Body of pancreas (tissue), 4 donors: ENCODE data around the gene NTN3. TPM values are rescaled to one million over a fixed set of nuclear protein-coding genes. Genes with fewer than 3 reads are reported as not detected.

ENCODE experiments used
- ATAC-seq: fragments of 150-250 bp; one replicate; pipeline ENCODE4 v1.9.1; 2016
- DNase-seq, 4 donors: peaks; one replicate each; pipeline ENCODE4 v3.0.0-alpha.2; 2019
- H3K27ac ChIP-seq, 4 donors: fragments of 200-600 bp; sonication (generic); 1 replicate in 3 of 4; 2 replicates in 1 of 4; pipeline versions ENCODE4 v1.5.1 to v1.6.1; 2016 to 2019; ENCODE audit warnings: mild to moderate bottlenecking in 1 of 4, mixed read lengths in 1 of 4, moderate library complexity in 1 of 4
- H3K27me3 ChIP-seq, 2 donors: fragments of 200-600 bp; sonication (generic); one replicate each; pipeline ENCODE4 v1.6.0; 2016; ENCODE audit warnings: mild to moderate bottlenecking in 1 of 2
- H3K36me3 ChIP-seq, 2 donors: fragments of 200-600 bp; sonication (generic); replicated peaks in 1 of 2; 2 replicates each; pipeline ENCODE4 v1.5.1; 2016; ENCODE audit warnings: low read depth in 2 of 2; ENCODE audit not compliant: insufficient read depth in 1 of 2
- H3K4me1 ChIP-seq: fragments of 200-600 bp; sonication (generic); one replicate; pipeline ENCODE4 v1.6.0; 2016
- H3K4me3 ChIP-seq, 2 donors: fragments of 200-600 bp; sonication (generic); 1 replicate in 1 of 2; 2 replicates in 1 of 2; pipeline ENCODE4 v1.5.1; 2016 to 2019
- H3K9me3 ChIP-seq, 3 donors: fragments of 200-600 bp; sonication (generic); 1 replicate in 2 of 3; 2 replicates in 1 of 3; pipeline ENCODE4 v1.5.1; 2016
- CTCF ChIP-seq, 7 experiments: fragments of 450-650 bp in 4 of 7; fragments of 200-600 bp in 3 of 7; sonication (generic) in 3 of 7; IDR thresholded peaks; one replicate each; pipeline ENCODE4 v1.5.1; 2016 to 2019; ENCODE audit warnings: antibody characterized with exemption in 7 of 7
- POLR2A ChIP-seq, 3 donors: fragments of 450-650 bp; IDR thresholded peaks; one replicate each; pipeline ENCODE4 v1.6.1; 2016; ENCODE audit warnings: antibody characterized with exemption in 3 of 3, mild to moderate bottlenecking in 2 of 3
- WGBS, 2 donors: methylation state at CpG; one replicate each; pipeline ENCODE4 v1.1.5; 2017; 5-methylcytosine and 5-hydroxymethylcytosine counted together
- intact Hi-C: fragments of 100-400 bp; cut with DNase I; formaldehyde crosslinking; loops from one replicate; pipeline ENCODE4 v1.15.1; 2023
- total RNA-seq, 2 donors: library from RNA; depleted of rRNA; stranded (reverse); fragments of >200 nt; gene quantifications; one replicate each; pipeline ENCODE4 v1.1.0, GENCODE V29; 2016

NTN3 gene
- total RNA-seq, 2 donors from 2014 or later, result not detected

DNA sequence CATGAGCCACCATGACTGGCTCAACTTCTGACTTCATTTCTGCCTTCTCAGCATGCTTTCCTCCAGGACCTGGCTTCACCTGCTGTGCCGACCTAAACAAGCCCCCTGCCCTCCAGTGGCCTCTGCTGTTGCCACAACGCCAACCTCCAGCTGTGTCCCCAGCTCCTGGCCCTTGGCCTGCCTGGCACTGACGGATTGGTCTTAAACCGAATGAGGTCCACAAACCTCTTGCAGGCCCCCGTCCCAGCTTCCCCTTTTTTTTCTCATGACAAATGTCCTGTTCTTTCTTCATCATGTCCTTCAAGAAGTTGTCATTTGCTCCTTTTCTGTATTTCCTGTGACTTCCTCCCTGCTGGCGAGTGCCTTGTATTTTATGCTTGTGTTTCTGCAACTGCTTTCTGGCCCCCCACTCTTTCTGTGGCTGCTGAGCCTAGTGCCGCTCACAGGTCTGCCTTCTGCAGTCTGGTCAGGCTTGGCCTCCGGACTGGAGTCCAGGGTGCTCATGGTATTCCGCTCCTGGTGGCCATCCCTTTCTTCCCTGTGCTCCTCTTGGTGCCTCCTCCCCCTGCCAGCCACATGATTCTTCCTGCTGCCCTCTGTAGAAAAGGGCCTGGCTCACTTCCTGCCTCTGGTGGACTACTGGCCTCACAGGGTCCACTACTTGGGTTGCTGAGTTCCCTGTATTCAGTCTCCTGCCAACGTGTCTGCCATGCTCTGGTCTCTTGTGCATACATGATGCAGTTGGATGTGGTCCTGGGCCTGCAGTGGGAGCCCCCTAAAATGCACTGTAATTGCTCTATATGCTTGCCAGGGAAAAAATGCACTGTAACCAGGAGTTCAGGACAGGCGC lies 45.5 kb downstream of the NTN3 start:
- 40 to 56% methylated on average over 10 to 11 of the region's 11 CpGs for WGBS, 2 donors
- no peak overlapping the region for H3K4me3 ChIP-seq

DNA sequence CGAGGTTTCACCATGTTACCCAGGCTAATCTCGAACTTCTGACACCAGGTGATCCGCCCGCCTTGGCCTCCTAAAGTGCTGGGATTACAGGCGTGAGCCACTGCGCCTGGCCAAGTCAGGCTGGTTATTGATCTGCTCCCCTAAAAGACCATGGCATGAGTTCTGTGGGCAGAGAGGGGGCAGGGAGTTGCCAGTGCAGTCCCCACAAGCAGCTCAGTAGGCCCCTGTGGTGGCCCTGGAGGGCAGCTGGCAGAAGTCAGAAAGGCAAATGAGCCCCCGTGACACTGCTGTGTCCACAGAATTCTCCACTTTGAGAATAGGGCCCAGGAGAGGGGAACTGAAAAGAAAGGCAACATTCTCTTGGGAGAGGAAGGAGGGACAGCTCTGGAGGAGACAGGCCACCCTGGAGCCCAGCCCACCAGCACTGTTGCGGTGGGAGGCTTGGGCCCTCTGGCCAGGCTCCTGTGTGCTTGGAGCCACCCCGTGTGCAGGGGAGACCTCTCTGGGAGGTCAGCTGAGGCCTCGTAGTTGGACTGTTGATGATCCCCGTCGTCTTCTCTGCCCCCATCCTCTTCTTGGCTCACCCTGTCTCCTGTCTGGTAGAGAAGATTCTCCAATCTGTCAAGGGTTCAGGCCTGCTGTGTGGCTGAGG lies 47.0 kb downstream of the NTN3 start:
- DNase-seq, result peak in 1 of 4 donors; percentile 9
- 59 to 60% methylated on average over 11 to 12 of the region's 12 CpGs for WGBS, 2 donors
- no peak for ATAC-seq
- Histone ChIP-seq H3K4me1 (peaks cover 65% of the 10 kb centered on the region), H3K27ac (peak overlapping the region in 3 of 4 donors; percentile 16 to 97 (median 66)), H3K9me3 (no peaks in the 10 kb centered on the region), H3K36me3 (no peaks in the 10 kb centered on the region), H3K4me3 (no peak overlapping the region), H3K27me3 (no peaks in the 10 kb centered on the region)
- TF ChIP-seq POLR2A (IDR thresholded peaks at IDR 0.05) (no peak), CTCF (IDR thresholded peaks at IDR 0.05) (no peak)
- intact Hi-C loops, result no loop called here

More for the DNA sequence above, 45.5 kb downstream of the NTN3 start:
- no peaks in the 10 kb centered on the region for H3K36me3 ChIP-seq
- peak overlapping the region in 3 of 4 donors; percentile 96 to 99 (median 97) for H3K27ac ChIP-seq
- no peaks in the 10 kb centered on the region for H3K27me3 ChIP-seq
- H3K4me1 ChIP-seq, result peaks cover 77% of the 10 kb centered on the region
- TF ChIP-seq POLR2A (IDR thresholded peaks at IDR 0.05), result peak in 1 of 3 donors; percentile 36
- TF ChIP-seq CTCF (IDR thresholded peaks at IDR 0.05), result no peak
- H3K9me3 ChIP-seq, result no peaks in the 10 kb centered on the region
- DNase-seq (peak in 3 of 4 donors; percentile 15 to 53 (median 28)), ATAC-seq (no peak)
- intact Hi-C loops, result no loop called here

- Histone ChIP-seq H3K9me3 (no peaks in the 10 kb centered on the region), H3K4me1 (peaks cover 61% of the 10 kb centered on the region), H3K27me3 (no peaks in the 10 kb centered on the region), H3K4me3 (no peak overlapping the region), H3K27ac (peak overlapping the region in 3 of 4 donors; percentile 53 to 97 (median 66)), H3K36me3 (peaks cover 0 to under 1% of the 10 kb centered on the region in 2 donors)
- 73 to 88% methylated on average over 28 to 30 of the region's 39 CpGs for WGBS, 2 donors
- DNase-seq (peak in 2 of 4 donors; percentile 40 to 42), ATAC-seq (no peak)
- TF ChIP-seq POLR2A (IDR thresholded peaks at IDR 0.05) (no peak), CTCF (IDR thresholded peaks at IDR 0.05) (no peak)
- intact Hi-C loops, result no loop called here
These were observed 48.0 kb downstream of the NTN3 start for GRCh38 chr16:2518823-2519710.

GRCh38 chr16:2519711-2520080 lies 48.6 kb downstream of the NTN3 start:
- H3K27me3 ChIP-seq, result no peaks in the 10 kb centered on the region
- TF ChIP-seq CTCF (IDR thresholded peaks at IDR 0.05), result no peak
- no peak for TF ChIP-seq POLR2A (IDR thresholded peaks at IDR 0.05)
- H3K9me3 ChIP-seq, result no peaks in the 10 kb centered on the region
- H3K4me1 ChIP-seq, result peaks cover 61% of the 10 kb centered on the region
- intact Hi-C loops, result no loop called here
- WGBS, 2 donors, result 44 to 58% methylated on average over 20 to 22 of the region's 22 CpGs
- peaks cover 0 to 1% of the 10 kb centered on the region in 2 donors for H3K36me3 ChIP-seq
- DNase-seq (peak in 1 of 4 donors; percentile 13), ATAC-seq (peak; percentile 3)
- H3K27ac ChIP-seq, result peak overlapping the region; percentile 18 to 97 (median 60)
- no peak overlapping the region for H3K4me3 ChIP-seq
